CD4-positive, alpha-beta T cell (primary cell): ENCODE measurements around the gene JAM2. TPM values are rescaled to one million over a fixed set of nuclear protein-coding genes. Genes with fewer than 3 reads are reported as not detected.

ENCODE experiments used
- ATAC-seq: fragments of 200-7000 bp; cut with Tn5 transposase; one replicate; pipeline ENCODE4 v1.10.0; 2022; ENCODE audit warnings: mild to moderate bottlenecking; ENCODE audit not compliant: poor library complexity
- CTCF ChIA-PET: fragments of 350-600 bp; sonication (Branson Sonifier 250); formaldehyde crosslinking; loops from one replicate; lab custom pipeline; 2021; ENCODE audit warnings: antibody characterized with exemption, inconsistent platforms; lab: Charles Lee
- POLR2A ChIA-PET: fragments of 350-600 bp; sonication (Branson Sonifier 250); formaldehyde crosslinking; loops from one replicate; lab custom pipeline; 2021; ENCODE audit warnings: antibody characterized with exemption, inconsistent platforms; lab: Charles Lee
- DNase-seq, 14 experiments: peaks; one replicate each; pipeline ENCODE4 v3.0.0-alpha.2; 2013 to 2020; ENCODE audit warnings: mixed read lengths in 2 of 14
- H3K27ac ChIP-seq, 2 donors: one replicate each; pipeline versions ENCODE4 v1.5.1 to v1.7.0; 2013; ENCODE audit warnings: low read length in 2 of 2, low read depth in 1 of 2, mild to moderate bottlenecking in 1 of 2
- H3K27me3 ChIP-seq, 2 experiments: 1 replicate in 1 of 2; 2 replicates in 1 of 2; pipeline versions ENCODE4 v1.6.1 to v1.7.0; 2013; ENCODE audit warnings: low read length in 2 of 2, control low read depth in 1 of 2, mild to moderate bottlenecking in 1 of 2, moderate library complexity in 1 of 2; ENCODE audit not compliant: insufficient read depth in 2 of 2, control insufficient read depth in 1 of 2
- H3K36me3 ChIP-seq: one replicate; pipeline ENCODE4 v1.6.1; 2013; ENCODE audit warnings: low read length, control low read depth; ENCODE audit not compliant: insufficient read depth
- H3K4me1 ChIP-seq: one replicate; pipeline ENCODE4 v1.6.1; 2013; ENCODE audit warnings: low read length, control low read depth; ENCODE audit not compliant: insufficient read depth
- H3K4me3 ChIP-seq: one replicate; pipeline ENCODE4 v1.5.1; 2013; ENCODE audit warnings: mild to moderate bottlenecking, low read length, moderate library complexity
- H3K9me3 ChIP-seq, 2 experiments: 1 replicate in 1 of 2; 2 replicates in 1 of 2; pipeline versions ENCODE4 v1.6.1 to v1.7.0; 2013; ENCODE audit warnings: low read length in 2 of 2, mild to moderate bottlenecking in 2 of 2, control low read depth in 1 of 2, moderate library complexity in 1 of 2; ENCODE audit not compliant: control insufficient read depth in 1 of 2, insufficient read depth in 1 of 2
- H3K27ac Mint-ChIP-seq: one replicate; pipeline ENCODE4 v1.8.0; 2020; ENCODE audit warnings: mixed read lengths
- H3K27me3 Mint-ChIP-seq: one replicate; pipeline ENCODE4 v1.8.0; 2021; ENCODE audit warnings: mixed read lengths
- H3K36me3 Mint-ChIP-seq: one replicate; pipeline ENCODE4 v1.8.0; 2021; ENCODE audit warnings: low read depth, mixed read lengths
- H3K4me1 Mint-ChIP-seq: one replicate; pipeline ENCODE4 v1.8.0; 2021; ENCODE audit warnings: low read depth, mixed read lengths
- H3K4me3 Mint-ChIP-seq: one replicate; pipeline ENCODE4 v1.8.0; 2020; ENCODE audit warnings: mild to moderate bottlenecking, mixed read lengths
- H3K9me3 Mint-ChIP-seq: one replicate; pipeline ENCODE4 v1.8.0; 2020; ENCODE audit warnings: mixed read lengths
- intact Hi-C, 2 experiments: fragments of 100-400 bp; cut with DNase I in 1 of 2; cut with micrococcal nuclease in 1 of 2; formaldehyde crosslinking; loops; one replicate each; pipeline versions ENCODE4 v1.15.1 to v1.9.0; 2023 to 2025; cut with DNase I, micrococcal nuclease
- total RNA-seq, 174 experiments: library from RNA in 2 of 174; stranded (reverse) in 2 of 174; gene quantifications; one replicate each; pipeline ENCODE4 v1.2.3 and lab custom pipeline; 2021 to 2026
- TF ChIP-seq, protein P1 (sequence below): fragments of 200-600 bp; IDR thresholded peaks from one replicate; pipeline ENCODE4 v1.8.0; 2022; ENCODE audit warnings: antibody characterized with exemption, mild to moderate bottlenecking

The JAM2 gene
- total RNA-seq, 2 experiments from 2014 or later, result not detected

DNA sequence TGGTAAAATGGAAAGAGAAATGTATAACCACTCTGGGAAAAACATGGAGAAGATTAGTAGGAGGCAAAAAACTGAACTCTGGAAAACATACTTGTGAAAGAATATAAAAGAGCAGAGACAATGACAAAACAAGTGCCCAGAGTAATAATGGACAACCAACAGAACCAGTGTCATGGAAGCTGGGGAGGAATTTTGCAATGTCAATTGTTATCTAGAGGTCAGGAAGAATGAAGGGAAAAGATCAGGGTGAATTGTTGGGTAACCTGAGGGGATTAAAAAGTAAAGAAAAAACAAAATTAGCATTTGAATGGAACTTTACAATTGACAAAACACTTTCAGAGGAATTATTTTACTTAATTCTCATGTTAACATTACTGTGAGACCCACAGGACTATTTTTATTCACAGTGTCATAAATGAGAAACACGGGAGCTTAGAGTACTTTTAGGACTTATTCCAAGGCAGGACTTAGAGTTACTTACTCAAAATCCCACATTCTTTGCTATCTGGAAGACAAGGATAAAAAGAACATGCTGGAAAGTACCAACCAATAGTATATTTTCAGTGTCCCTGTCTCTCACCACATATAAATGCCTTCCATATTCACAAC, 19.5 kb downstream of the JAM2 start:
- Histone ChIP-seq H3K27ac (no peak overlapping the region), H3K36me3 (no peaks in the 10 kb centered on the region), H3K27me3 (peaks cover 0 to 4% of the 10 kb centered on the region in 2 experiments), H3K4me1 (no peaks in the 10 kb centered on the region), H3K9me3 (no peaks in the 10 kb centered on the region), H3K4me3 (no peak overlapping the region)
- no peaks in the 10 kb centered on the region for H3K27me3 Mint-ChIP-seq
- intact Hi-C loops, result no loop called here
- H3K27ac Mint-ChIP-seq, result no peak overlapping the region
- TF ChIP-seq, protein P1, sequence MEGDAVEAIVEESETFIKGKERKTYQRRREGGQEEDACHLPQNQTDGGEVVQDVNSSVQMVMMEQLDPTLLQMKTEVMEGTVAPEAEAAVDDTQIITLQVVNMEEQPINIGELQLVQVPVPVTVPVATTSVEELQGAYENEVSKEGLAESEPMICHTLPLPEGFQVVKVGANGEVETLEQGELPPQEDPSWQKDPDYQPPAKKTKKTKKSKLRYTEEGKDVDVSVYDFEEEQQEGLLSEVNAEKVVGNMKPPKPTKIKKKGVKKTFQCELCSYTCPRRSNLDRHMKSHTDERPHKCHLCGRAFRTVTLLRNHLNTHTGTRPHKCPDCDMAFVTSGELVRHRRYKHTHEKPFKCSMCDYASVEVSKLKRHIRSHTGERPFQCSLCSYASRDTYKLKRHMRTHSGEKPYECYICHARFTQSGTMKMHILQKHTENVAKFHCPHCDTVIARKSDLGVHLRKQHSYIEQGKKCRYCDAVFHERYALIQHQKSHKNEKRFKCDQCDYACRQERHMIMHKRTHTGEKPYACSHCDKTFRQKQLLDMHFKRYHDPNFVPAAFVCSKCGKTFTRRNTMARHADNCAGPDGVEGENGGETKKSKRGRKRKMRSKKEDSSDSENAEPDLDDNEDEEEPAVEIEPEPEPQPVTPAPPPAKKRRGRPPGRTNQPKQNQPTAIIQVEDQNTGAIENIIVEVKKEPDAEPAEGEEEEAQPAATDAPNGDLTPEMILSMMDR, result no peak
- ChIA-PET CTCF (no interaction called here), POLR2A (no interaction called here)
- H3K4me1 Mint-ChIP-seq, result no peaks in the 10 kb centered on the region
- no peaks in the 10 kb centered on the region for H3K36me3 Mint-ChIP-seq
- no peaks in the 10 kb centered on the region for H3K9me3 Mint-ChIP-seq
- ATAC-seq (no peak), DNase-seq (no peak)
- H3K4me3 Mint-ChIP-seq, result no peak overlapping the region

DNA sequence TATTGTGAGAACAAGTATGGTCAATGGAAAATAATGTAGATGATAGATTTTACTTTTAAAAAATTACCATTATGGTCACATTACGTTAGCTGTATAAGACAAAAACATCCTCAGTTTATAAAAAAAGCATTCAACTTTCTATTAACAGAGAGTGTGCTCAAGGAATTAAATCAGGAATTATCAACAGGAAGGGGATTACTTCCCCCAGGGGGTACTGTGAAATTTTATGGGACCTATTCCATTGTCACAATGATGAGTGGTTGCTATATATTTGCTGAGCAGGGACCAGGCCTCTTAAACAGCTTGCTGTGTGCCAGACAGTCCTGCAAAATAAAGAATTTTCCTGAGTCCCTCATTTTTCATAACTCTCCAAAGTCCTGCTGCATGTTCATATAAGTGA, 21.2 kb downstream of the JAM2 start:
- H3K27ac Mint-ChIP-seq, result no peak overlapping the region
- H3K4me3 Mint-ChIP-seq, result no peak overlapping the region
- no peaks in the 10 kb centered on the region for H3K36me3 Mint-ChIP-seq
- Histone ChIP-seq H3K27me3 (peaks cover 2 to 4% of the 10 kb centered on the region in 2 experiments), H3K4me3 (no peak overlapping the region), H3K27ac (no peak overlapping the region), H3K4me1 (no peaks in the 10 kb centered on the region), H3K9me3 (no peaks in the 10 kb centered on the region), H3K36me3 (no peaks in the 10 kb centered on the region)
- no peaks in the 10 kb centered on the region for H3K9me3 Mint-ChIP-seq
- no peaks in the 10 kb centered on the region for H3K27me3 Mint-ChIP-seq
- H3K4me1 Mint-ChIP-seq, result no peaks in the 10 kb centered on the region
- DNase-seq (no peak), ATAC-seq (no peak)
- POLR2A ChIA-PET, result no interaction called here
- TF ChIP-seq, protein P1, result no peak
- CTCF ChIA-PET, result interaction anchor here (0.9 kb wide), 1 partner anchor 12 kb away, joined by 3 read pairs; no protein-coding TSS in a partner anchor
- intact Hi-C loops, result no loop called here

DNA sequence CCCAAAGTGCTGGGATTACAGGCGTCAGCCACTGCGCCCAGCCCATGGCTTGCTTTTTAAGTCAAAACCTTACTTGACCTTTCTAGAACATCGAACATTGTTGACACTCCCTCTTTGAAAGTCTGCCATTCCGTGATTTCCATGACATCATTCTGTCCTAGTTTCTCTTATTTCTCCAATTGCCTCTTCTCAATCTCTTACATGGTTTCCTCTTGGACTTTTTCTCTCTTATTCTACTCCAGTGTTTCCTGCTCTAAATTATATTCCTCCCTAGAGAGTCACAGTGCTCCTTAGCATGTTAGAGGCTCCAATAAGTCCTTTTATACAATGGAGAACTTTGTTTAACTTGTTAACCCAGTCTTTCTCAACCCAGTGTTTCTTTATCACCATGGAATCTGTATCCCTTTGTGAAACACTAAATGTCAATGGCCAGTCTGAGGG, 25.5 kb downstream of the JAM2 start:
- peaks cover 2 to 4% of the 10 kb centered on the region in 2 experiments for H3K27me3 ChIP-seq
- peaks cover 6% of the 10 kb centered on the region for H3K27me3 Mint-ChIP-seq

More for the DNA sequence above, 25.5 kb downstream of the JAM2 start:
- intact Hi-C loops, result no loop called here
- Histone ChIP-seq H3K4me3 (no peak overlapping the region), H3K9me3 (no peaks in the 10 kb centered on the region), H3K36me3 (no peaks in the 10 kb centered on the region), H3K27ac (no peak overlapping the region), H3K4me1 (no peaks in the 10 kb centered on the region)
- Mint-ChIP-seq H3K27ac (no peak overlapping the region), H3K36me3 (no peaks in the 10 kb centered on the region), H3K9me3 (no peaks in the 10 kb centered on the region), H3K4me1 (no peaks in the 10 kb centered on the region), H3K4me3 (no peak overlapping the region)
- CTCF ChIA-PET, result no interaction called here
- TF ChIP-seq, protein P1, result no peak
- DNase-seq, result no peak
- ATAC-seq, result no peak
- POLR2A ChIA-PET, result no interaction called here
